NCI-H146 treated with DMSO at 0.1 percent for 48 hours (cell line): ENCODE data around the gene BAIAP2.

Experiments used
- DNase-seq: peaks from one replicate; lab custom pipeline; 2025; ENCODE audit not compliant: unreplicated experiment; lab: John Stamatoyannopoulos, UW

The BAIAP2 gene

GRCh38 chr17:81036197-81036941 is 1.4 kb downstream of the BAIAP2 start:
- no peak for DNase-seq

DNA sequence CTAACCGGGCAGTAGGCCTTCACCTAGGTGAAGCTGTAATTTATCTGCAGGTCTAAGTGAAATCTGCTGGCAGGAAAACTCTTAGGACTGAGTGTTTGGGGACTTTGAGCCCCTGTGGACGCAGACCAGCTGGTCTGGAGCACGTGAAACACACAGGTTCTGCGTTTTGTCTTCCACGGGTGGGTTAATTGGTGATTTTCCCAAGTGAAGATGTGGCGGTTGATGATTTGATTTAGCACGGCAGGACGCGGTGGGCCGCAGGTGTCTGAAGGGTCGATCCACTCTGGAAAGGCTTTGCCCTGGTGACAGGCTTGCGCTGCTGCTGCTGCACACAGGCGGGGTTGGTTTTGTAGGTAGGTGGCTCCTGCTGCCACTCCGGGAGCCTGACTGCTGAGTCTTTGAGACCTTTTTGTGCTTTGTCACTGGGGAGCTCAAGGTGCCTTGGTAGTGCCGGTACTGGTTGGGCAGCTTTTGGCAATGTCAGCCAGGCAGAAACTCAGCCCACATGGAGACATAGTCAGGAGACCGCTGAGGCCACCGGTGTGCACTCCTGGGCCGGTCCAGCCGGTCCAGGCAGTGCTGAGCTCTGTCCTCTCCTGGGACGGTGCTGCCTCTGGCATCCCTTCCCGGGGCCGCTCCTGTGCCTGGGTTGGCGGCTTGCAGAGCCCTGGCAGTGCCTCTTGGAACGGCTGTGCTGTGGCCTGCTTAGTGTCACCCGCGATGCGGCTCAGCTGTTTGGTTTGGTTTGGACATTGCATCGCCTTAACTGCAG is 2.3 kb downstream of the BAIAP2 start:
- no peak for DNase-seq

- DNase-seq: no peak
Measured at GRCh38 chr17:81037798-81038733, 3.1 kb downstream of the BAIAP2 start.

- DNase-seq: no peak
Measured at GRCh38 chr17:81039096-81039495, 4.1 kb downstream of the BAIAP2 start.

GRCh38 chr17:81039854-81040758 is 5.2 kb downstream of the BAIAP2 start:
- DNase-seq: no peak

GRCh38 chr17:81040791-81041337 is 5.9 kb downstream of the BAIAP2 start:
- no peak for DNase-seq

DNA sequence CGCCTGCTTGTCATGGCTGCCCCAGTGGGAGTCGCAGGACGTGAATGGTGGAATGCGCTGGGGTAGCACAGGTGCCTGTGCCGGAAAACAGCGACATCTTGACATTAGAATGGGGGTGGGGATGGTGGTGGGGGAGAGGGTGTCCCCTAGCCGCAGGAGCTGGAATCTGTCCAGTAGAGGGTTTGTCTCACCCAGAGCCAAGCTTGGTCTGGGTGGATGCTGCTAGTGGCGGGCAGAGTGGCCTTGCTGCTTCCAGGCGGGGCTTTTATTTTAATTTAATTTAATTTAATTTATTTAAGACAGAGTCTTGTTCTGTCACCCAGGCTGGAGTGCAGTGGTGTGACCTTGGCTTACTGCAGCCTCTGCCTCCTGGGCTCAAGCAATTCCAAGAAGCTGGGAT is 7.7 kb downstream of the BAIAP2 start:
- no peak for DNase-seq

DNA sequence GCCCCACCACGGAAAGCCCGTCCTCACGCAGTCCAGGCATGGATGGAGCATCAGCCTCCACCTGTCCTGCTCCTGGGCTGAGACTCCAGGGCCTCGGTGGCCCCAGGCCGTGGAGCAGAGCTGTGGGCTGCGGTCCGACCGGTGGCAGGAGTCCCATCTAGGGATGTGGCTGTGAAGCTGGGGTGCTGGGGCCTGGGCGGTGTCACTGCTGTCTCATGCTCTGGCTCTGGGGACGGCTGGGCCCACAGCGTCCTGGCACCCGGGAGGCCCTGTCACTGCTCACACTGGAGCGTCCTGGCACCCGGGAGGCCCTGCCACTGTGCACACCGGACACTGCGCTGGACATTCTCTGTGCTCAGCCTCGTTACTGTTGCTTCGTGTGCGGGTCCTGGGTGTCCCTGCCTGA is 8.4 kb downstream of the BAIAP2 start:
- no peak for DNase-seq

DNA sequence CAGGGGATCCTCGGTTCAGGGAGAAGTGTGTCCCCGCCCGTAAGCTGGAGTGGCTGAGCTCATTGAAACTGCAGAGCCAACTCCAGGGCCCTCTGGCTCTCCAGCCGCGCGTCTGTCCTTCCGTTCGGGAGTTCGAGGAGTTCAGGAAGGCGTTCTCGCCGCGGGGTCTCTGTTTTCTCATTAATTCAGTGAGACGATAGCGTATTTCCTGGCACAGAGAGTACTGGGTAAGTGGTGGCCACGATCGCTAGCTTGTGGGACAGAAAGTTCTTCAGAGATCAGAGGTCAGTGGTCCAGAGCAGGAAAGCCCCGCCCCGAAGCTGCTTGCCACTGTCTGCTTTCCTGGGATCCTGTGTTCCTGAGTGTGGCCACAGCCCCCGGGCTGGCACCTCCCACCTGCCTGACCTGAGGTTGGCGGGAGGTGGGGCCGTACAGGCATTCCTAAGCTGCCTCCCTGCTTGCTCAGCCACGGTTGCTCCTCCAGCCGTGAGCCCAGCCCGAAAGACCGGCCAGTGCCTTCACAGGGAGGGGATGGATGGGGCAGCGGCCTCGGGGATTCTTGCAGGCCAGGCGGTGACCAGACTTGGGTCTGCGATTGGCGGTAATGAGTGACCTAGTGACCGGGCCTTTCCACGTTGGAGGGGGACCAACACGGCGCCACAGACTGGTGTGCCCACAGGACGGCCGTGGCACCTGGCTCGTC is 8.9 kb downstream of the BAIAP2 start:
- no peak for DNase-seq

DNA sequence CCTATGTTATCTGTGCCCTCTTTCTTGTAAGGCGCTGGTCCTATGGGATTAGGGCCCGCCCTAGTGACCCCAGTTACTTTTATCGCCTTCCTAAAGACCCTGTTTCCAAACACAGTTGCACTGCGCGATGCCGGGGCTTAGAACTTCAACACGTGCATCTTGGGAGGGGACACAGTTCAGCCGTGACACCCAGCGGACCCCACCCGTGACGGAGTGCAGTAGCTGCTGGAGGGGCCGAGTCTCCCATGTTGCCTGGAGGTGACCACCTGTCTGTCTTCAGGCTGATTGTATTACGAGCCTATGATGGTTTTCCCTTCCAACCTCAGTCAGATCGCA is 9.4 kb downstream of the BAIAP2 start:
- DNase-seq: no peak

GRCh38 chr17:81044764-81045589 is 10.0 kb downstream of the BAIAP2 start:
- peak; percentile 28 for DNase-seq

DNA sequence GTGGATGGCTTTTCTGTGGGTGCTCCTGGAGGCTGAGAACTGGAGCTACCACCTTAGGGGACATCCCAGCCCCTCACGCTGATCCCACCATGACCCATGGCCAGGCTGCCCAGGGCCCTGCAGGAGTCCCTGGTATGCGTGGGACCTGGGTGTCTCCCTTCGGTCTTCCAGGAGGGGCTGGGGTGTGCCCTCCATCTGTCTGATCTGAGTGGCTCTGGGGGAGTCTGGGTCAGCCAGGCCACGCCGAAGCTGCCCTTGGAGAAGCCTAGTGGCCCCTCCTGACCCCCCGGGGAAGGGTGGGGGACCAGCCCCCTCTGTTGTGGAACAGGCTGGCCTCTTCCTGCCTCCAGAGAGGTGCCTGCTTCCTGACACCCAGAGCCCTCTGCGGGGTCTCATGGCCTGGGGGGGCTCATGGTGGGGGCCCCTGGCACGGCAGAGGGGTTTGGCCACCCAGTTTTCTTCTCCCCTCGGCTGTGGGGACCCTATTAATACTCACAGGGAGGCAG is 10.7 kb downstream of the BAIAP2 start:
- no peak for DNase-seq

GRCh38 chr17:81046132-81046769 is 11.3 kb downstream of the BAIAP2 start:
- DNase-seq: no peak

DNA sequence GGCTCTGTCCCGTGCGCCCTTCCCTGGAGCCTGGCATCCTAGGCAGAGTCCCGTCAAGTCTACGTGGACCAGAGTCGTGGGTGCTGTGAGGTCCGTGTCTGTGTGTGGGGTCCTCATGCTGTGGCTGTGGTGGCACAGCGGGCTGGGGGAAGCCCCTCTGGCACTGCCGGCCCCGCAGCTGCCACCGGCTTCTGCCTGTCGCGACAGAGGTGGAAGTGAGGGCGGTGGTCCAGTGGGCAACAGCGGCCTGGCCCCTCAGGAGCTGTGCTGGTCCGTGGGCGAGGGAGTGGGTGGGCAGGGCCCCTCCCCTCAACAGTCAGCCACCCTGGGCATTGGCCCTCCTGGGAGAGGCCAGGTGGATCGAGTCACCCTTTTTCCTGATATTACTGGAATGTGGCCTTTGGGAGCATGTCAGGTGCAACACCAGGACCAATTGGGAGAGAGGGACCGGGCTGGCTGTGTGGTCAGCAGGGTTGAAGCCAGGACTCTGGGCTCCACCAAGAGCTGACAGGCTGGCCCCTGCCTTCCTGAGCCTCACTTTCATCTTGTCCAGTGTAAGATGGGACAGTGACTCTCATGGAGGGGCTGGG is 11.9 kb downstream of the BAIAP2 start:
- no peak for DNase-seq

DNA sequence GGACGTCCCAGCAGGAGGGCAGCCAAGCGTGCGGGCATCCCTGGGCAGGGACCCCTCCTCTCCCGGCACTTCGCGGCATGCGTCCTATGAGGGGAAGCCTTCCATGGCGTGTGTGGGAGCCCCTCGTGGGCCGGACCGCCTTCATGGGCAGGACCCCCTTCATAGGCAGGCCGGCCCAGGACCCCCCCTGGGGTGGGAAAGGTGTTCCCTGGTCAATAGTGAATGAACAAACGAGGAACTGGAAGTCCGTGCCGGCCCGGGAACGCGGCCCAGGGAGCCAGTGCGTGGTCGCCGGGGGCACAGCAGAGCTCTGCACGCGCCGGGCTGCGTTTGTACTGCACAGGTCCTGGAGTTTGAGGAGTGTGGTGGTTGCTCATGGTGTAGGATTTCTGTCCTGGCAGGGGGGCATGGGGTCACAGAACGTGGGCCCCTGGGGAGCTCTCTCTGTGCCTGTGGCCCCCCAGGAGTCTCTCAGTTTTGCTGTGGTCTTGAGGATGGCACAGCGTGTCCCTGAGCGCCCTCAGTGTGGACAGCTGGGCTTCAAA is 13.9 kb downstream of the BAIAP2 start:
- no peak for DNase-seq

- no peak for DNase-seq
Measured at GRCh38 chr17:81049372-81049911, 14.5 kb downstream of the BAIAP2 start.

DNA sequence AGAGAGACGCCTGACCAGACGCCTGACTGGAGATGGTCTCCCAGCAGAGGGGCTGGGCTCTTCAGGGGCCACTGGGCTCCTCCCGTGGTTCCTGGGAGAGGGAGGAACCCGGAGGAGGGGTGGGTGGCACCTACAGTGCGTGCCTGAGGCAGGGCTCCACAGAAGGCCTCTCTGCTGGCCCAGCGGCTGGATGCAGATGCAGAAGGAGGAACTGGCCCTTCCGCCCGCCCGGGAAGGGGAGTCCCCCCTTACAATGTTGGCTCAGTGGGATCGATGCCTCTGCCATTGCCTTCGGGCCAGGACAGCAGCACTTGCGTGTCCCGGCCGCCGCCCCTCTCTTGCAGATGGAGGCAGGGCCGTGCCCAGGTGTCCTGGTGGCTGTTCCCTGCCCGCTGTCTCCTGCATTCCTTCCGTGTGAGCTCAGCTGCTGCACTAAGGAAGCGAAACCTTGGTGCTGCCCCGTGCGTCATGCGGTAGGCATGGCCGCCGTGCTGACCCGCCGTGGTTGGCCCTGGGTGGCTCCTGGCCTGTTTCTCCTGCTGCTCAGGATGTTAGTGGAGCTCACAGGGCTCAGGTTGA is 15.1 kb downstream of the BAIAP2 start:
- DNase-seq: no peak
